GM23248 (cell line): ENCODE results near the gene ANGPT4.

Experiments used
- EZH2 ChIP-seq: fragments of 200-600 bp; sonication (generic); IDR thresholded peaks from 2 replicates; pipeline ENCODE4 v1.6.1; 2018; ENCODE audit warnings: antibody characterized with exemption, mild to moderate bottlenecking; ENCODE audit not compliant: insufficient read depth, poor library complexity, severe bottlenecking
- EZH2phosphoT487 ChIP-seq: fragments of 200-600 bp; sonication (generic); IDR thresholded peaks from 2 replicates; pipeline ENCODE4 v1.6.1; 2018; ENCODE audit warnings: antibody characterized with exemption, moderate library complexity, mild to moderate bottlenecking, low read depth; ENCODE audit not compliant: insufficient read depth

DNA sequence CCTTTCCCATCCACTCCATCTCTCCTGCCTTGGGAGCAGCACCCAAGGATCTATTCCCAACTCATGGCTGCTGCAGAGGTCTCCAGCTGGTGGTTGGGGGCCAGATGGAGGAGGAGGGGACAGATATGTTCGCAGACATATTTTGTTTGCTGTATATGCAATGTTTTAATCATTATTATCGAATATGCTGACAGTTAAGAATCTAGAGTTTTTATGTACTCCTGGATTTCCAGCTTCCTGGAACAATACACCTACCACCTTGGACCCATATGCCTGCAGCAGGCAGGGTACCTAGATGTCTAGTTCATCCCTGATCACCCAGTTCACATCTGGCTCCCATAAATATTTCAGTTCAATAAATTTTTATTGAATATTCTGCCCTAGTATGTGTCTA lies 73.6 kb downstream of the ANGPT4 start:
- TF ChIP-seq EZH2phosphoT487 (no peak), EZH2 (no peak)
